PC-3 (cell line): ENCODE results near the gene RAB3IP. TPM values are rescaled to one million over a fixed set of nuclear protein-coding genes. Genes with fewer than 3 reads are reported as not detected.
A peak's percentile ranks its signal among the peaks of the same experiment; 100 is the strongest.
"Not testable (repeated sequence)": the region's sequence is repeated elsewhere in the genome, so short reads cannot be mapped to it uniquely, and the experiment has no call there.

Experiments used
- ATAC-seq: fragments of 200-7000 bp; cut with Tn5 transposase; 2 replicates; pipeline ENCODE4 v1.9.1; 2020; ENCODE audit warnings: mild to moderate bottlenecking, moderate library complexity
- BruUV-seq: library from RNA; stranded (reverse); fragments of 400-500 nt; replicated peaks from 2 replicates; lab custom pipeline; 2021; lab: Mats Ljungman, UMichigan
- CTCF ChIA-PET: fragments of 300-600 bp; sonication (Branson Sonifier 250); formaldehyde crosslinking; loops from one replicate; lab custom pipeline; 2022; ENCODE audit warnings: antibody characterized with exemption; lab: Charles Lee
- POLR2A ChIA-PET: fragments of 300-600 bp; sonication (Branson Sonifier 250); formaldehyde crosslinking; loops from one replicate; lab custom pipeline; 2022; ENCODE audit warnings: antibody characterized with exemption; ENCODE audit not compliant: unreplicated experiment; lab: Charles Lee
- DNase-seq: peaks from one replicate; pipeline ENCODE4 v3.0.0-alpha.2; 2015
- H2AFZ ChIP-seq: fragments of 300-600 bp; sonication (generic); 2 replicates; pipeline ENCODE4 v1.6.0; 2016; ENCODE audit warnings: antibody characterized with exemption, low read length
- H3F3A ChIP-seq: fragments of 300-600 bp; sonication (generic); one replicate; pipeline ENCODE4 v1.6.0; 2017; ENCODE audit warnings: antibody characterized with exemption, low read length, control low read depth, mild to moderate bottlenecking; ENCODE audit not compliant: unreplicated experiment
- H3K27ac ChIP-seq: fragments of 300-600 bp; sonication (generic); 2 replicates; pipeline ENCODE4 v1.5.1; 2016; ENCODE audit warnings: mild to moderate bottlenecking, low read length
- H3K27me3 ChIP-seq: fragments of 300-600 bp; sonication (generic); 2 replicates; pipeline ENCODE4 v1.6.1; 2016; ENCODE audit warnings: low read length, mixed read lengths
- H3K36me3 ChIP-seq: fragments of 300-600 bp; sonication (generic); 2 replicates; pipeline ENCODE4 v1.6.1; 2016; ENCODE audit warnings: low read depth, mixed run types, low read length, mixed read lengths
- H3K4me1 ChIP-seq: fragments of 300-600 bp; sonication (generic); 2 replicates; pipeline ENCODE4 v1.5.1; 2016; ENCODE audit warnings: low read length; ENCODE audit not compliant: insufficient read depth
- H3K4me2 ChIP-seq: fragments of 300-600 bp; sonication (generic); 2 replicates; pipeline ENCODE4 v1.6.0; 2016; ENCODE audit warnings: low read length
- H3K4me3 ChIP-seq: fragments of 300-600 bp; sonication (generic); 2 replicates; pipeline ENCODE4 v1.5.1; 2016; ENCODE audit warnings: mild to moderate bottlenecking, low read length, mixed read lengths
- H3K79me2 ChIP-seq: fragments of 300-600 bp; sonication (generic); 2 replicates; pipeline ENCODE4 v1.6.1; 2017; ENCODE audit warnings: low read length, mixed read lengths
- H3K9ac ChIP-seq: fragments of 300-600 bp; sonication (generic); 2 replicates; pipeline ENCODE4 v1.6.0; 2016; ENCODE audit warnings: mild to moderate bottlenecking, low read length
- H3K9me2 ChIP-seq: fragments of 300-600 bp; sonication (generic); replicated peaks from 2 replicates; pipeline ENCODE4 v1.6.1; 2016; ENCODE audit warnings: mixed run types, low read length, mixed read lengths
- H3K9me3 ChIP-seq: fragments of 300-600 bp; sonication (generic); 2 replicates; pipeline ENCODE4 v1.6.1; 2016; ENCODE audit warnings: low read length, mixed read lengths
- H4K20me1 ChIP-seq: fragments of 300-600 bp; sonication (generic); 2 replicates; pipeline ENCODE4 v1.6.1; 2016; ENCODE audit warnings: low read length, mixed read lengths
- CTCF ChIP-seq: fragments of 300-600 bp; sonication (generic); conservative IDR thresholded peaks from 2 replicates; pipeline ENCODE4 v1.5.1; 2017; ENCODE audit warnings: antibody characterized with exemption, low read depth, mild to moderate bottlenecking, low read length
- EZH2 ChIP-seq: fragments of 300-600 bp; sonication (generic); IDR thresholded peaks from one replicate; pipeline ENCODE4 v1.6.1; 2017; ENCODE audit warnings: antibody characterized with exemption, mild to moderate bottlenecking, low read length; ENCODE audit not compliant: unreplicated experiment
- EZH2phosphoT487 ChIP-seq: fragments of 300-600 bp; sonication (generic); IDR thresholded peaks from 2 replicates; pipeline ENCODE4 v1.6.1; 2018; ENCODE audit warnings: mild to moderate bottlenecking, antibody characterized with exemption, low read length, borderline replicate concordance
- intact Hi-C: fragments of 100-400 bp; cut with micrococcal nuclease; formaldehyde crosslinking; loops from 2 replicates; pipeline ENCODE4 v1.9.0; 2023
- total RNA-seq: library from RNA; depleted of rRNA; stranded (reverse); fragments of >200 nt; gene quantifications from 2 replicates; pipeline ENCODE4 v1.2.3, GENCODE V29; 2014

The RAB3IP gene
- total RNA-seq, 1 experiment from 2014 or later = 28.6 TPM

GRCh38 chr12:69851976-69852375 lies 113.3 kb downstream of the RAB3IP start:
- Histone ChIP-seq H3K9ac (no peak overlapping the region), H3F3A (no peaks in the 10 kb centered on the region), H3K4me1 (peaks cover 5% of the 10 kb centered on the region; the same call in 1 of the 2 replicates), H3K79me2 (no peaks in the 10 kb centered on the region), H3K36me3 (no peaks in the 10 kb centered on the region), H3K27ac (no peak overlapping the region), H3K4me3 (no peak overlapping the region), H3K27me3 (no peaks in the 10 kb centered on the region), H3K4me2 (no peak overlapping the region), H4K20me1 (no peaks in the 10 kb centered on the region), H2AFZ (no peak overlapping the region), H3K9me3 (0 out of 2 replicates have a peak, but pooled peaks cover 6% of the 10 kb centered on the region), H3K9me2 (no peaks in the 10 kb centered on the region)
- intact Hi-C loops = no loop called here
- ChIA-PET CTCF (interaction anchor here (0.6 kb wide), 1 partner anchor 532 kb away, joined by 3 read pairs; no protein-coding TSS in a partner anchor), POLR2A (interaction anchor here (0.6 kb wide), 1 partner anchor 59 kb away, joined by 5 read pairs; no protein-coding TSS in a partner anchor)
- TF ChIP-seq CTCF (no peak), EZH2 (no peak), EZH2phosphoT487 (no peak)
- ATAC-seq = peak; percentile 80
- no TSS peak for BruUV-seq
- peak; percentile 74 for DNase-seq

DNA sequence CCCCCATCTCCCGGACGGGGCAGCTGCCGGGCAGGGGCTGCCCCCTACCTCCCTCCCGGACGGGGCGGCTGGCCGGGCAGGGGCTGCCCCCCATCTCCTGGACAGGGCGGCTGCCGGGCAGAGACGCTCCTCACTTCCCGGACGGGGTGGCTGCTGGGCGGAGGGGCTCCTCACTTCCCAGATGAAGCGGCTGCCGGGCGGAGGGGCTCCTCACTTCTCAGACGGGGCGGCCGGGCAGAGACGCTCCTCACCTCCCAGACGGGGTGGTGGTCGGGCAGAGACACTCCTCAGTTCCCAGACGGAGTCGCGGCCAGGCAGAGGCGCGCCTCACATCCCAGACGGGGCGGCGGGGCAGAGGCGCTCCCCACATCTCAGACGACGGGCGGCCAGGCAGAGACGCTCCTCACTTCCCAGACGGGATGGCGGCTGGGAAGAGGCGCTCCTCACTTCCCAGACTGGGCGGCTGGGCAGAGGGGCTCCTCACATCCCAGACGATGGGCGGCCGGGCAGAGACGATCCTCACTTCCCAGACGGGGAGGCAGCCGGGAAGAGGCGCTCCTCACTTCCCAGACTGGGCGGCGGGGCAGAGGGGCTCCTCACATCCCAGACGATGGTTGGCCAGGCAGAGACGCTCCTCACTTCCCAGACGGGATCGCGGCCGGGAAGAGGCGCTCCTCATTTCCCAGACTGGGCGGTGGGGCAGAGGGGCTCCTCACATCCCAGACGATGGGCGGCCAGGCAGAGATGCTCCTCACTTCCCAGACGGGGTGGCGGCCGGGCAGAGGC lies 114.7 kb downstream of the RAB3IP start:
- intact Hi-C loops, H3K9ac ChIP-seq, H3K27ac ChIP-seq, H3K4me3 ChIP-seq, H3K4me2 ChIP-seq, H2AFZ ChIP-seq, H4K20me1 ChIP-seq, H3F3A ChIP-seq, CTCF ChIA-PET, H3K27me3 ChIP-seq, ATAC-seq, BruUV-seq, H3K9me2 ChIP-seq, H3K36me3 ChIP-seq, H3K4me1 ChIP-seq, H3K9me3 ChIP-seq, H3K79me2 ChIP-seq, POLR2A ChIA-PET, DNase-seq: not testable (repeated sequence)

- Histone ChIP-seq H3K79me2 (no peaks in the 10 kb centered on the region), H3K9ac (no peak overlapping the region), H4K20me1 (no peaks in the 10 kb centered on the region), H3K9me2 (no peaks in the 10 kb centered on the region), H3K27ac (no peak overlapping the region), H3K4me2 (no peak overlapping the region), H3F3A (no peaks in the 10 kb centered on the region), H3K36me3 (no peaks in the 10 kb centered on the region), H2AFZ (no peak overlapping the region), H3K27me3 (no peaks in the 10 kb centered on the region), H3K4me1 (no peaks in the 10 kb centered on the region), H3K4me3 (no peak overlapping the region), H3K9me3 (no peaks in the 10 kb centered on the region)
- ATAC-seq = no peak
- POLR2A ChIA-PET = no interaction called here
- DNase-seq = no peak
- TF ChIP-seq EZH2phosphoT487 (no peak), CTCF (no peak), EZH2 (no peak)
- intact Hi-C loops = no loop called here
- no TSS peak for BruUV-seq
- CTCF ChIA-PET = no interaction called here
Observed at GRCh38 chr12:69866698-69867097, 128.0 kb downstream of the RAB3IP start.
